HL-60 (cell line): ENCODE results near the gene SVEP1.
"Not testable (repeated sequence)": the region's sequence is repeated elsewhere in the genome, so short reads cannot be mapped to it uniquely, and the experiment has no call there.

ENCODE experiments used
- GABPA ChIP-seq: IDR thresholded peaks from 2 replicates; pipeline ENCODE4 v1.6.1; 2012; ENCODE audit warnings: low read depth
- POLR2AphosphoS5 ChIP-seq: IDR thresholded peaks from 2 replicates; pipeline ENCODE4 v1.6.1; 2012; ENCODE audit warnings: low read depth
- SPI1 ChIP-seq: IDR thresholded peaks from 2 replicates; pipeline ENCODE4 v1.6.1; 2012; ENCODE audit warnings: low read depth, mild to moderate bottlenecking, borderline replicate concordance
- TF ChIP-seq, protein P1 (sequence below): IDR thresholded peaks from one replicate; pipeline ENCODE4 v1.5.1; 2011; ENCODE audit warnings: low read length, control low read depth, inconsistent platforms; ENCODE audit not compliant: insufficient read depth
- TF ChIP-seq, protein P2 (sequence below): IDR thresholded peaks from 2 replicates; pipeline ENCODE4 v1.6.1; 2012; ENCODE audit warnings: low read depth; ENCODE audit not compliant: insufficient replicate concordance

DNA sequence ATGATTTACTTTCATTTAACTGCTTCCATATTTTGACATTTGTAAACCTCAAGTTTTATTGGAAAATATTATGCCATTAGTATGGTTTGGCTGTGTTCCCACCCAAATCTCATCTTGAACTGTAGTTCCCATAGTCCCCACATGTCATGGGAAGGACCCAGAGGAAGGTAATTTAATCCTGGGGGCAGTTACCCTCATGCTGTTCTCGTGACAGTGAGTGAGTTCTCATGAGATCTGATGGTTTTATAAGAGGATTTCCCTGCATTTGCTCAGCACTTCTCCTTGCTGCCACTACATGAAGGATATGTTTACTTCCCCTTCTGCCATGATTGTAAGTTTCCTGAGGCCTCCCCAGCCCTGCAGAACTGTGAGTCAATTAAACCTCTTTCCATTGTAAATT lies 48.3 kb downstream of the SVEP1 start:
- TF ChIP-seq, protein P1, sequence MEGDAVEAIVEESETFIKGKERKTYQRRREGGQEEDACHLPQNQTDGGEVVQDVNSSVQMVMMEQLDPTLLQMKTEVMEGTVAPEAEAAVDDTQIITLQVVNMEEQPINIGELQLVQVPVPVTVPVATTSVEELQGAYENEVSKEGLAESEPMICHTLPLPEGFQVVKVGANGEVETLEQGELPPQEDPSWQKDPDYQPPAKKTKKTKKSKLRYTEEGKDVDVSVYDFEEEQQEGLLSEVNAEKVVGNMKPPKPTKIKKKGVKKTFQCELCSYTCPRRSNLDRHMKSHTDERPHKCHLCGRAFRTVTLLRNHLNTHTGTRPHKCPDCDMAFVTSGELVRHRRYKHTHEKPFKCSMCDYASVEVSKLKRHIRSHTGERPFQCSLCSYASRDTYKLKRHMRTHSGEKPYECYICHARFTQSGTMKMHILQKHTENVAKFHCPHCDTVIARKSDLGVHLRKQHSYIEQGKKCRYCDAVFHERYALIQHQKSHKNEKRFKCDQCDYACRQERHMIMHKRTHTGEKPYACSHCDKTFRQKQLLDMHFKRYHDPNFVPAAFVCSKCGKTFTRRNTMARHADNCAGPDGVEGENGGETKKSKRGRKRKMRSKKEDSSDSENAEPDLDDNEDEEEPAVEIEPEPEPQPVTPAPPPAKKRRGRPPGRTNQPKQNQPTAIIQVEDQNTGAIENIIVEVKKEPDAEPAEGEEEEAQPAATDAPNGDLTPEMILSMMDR = not testable (repeated sequence)
- TF ChIP-seq, protein P2, sequence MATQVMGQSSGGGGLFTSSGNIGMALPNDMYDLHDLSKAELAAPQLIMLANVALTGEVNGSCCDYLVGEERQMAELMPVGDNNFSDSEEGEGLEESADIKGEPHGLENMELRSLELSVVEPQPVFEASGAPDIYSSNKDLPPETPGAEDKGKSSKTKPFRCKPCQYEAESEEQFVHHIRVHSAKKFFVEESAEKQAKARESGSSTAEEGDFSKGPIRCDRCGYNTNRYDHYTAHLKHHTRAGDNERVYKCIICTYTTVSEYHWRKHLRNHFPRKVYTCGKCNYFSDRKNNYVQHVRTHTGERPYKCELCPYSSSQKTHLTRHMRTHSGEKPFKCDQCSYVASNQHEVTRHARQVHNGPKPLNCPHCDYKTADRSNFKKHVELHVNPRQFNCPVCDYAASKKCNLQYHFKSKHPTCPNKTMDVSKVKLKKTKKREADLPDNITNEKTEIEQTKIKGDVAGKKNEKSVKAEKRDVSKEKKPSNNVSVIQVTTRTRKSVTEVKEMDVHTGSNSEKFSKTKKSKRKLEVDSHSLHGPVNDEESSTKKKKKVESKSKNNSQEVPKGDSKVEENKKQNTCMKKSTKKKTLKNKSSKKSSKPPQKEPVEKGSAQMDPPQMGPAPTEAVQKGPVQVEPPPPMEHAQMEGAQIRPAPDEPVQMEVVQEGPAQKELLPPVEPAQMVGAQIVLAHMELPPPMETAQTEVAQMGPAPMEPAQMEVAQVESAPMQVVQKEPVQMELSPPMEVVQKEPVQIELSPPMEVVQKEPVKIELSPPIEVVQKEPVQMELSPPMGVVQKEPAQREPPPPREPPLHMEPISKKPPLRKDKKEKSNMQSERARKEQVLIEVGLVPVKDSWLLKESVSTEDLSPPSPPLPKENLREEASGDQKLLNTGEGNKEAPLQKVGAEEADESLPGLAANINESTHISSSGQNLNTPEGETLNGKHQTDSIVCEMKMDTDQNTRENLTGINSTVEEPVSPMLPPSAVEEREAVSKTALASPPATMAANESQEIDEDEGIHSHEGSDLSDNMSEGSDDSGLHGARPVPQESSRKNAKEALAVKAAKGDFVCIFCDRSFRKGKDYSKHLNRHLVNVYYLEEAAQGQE = not testable (repeated sequence)
- TF ChIP-seq SPI1, POLR2AphosphoS5, GABPA: not testable (repeated sequence)
